GM18873 (cell line): ENCODE data around the gene NAP1L1.

ENCODE experiments used
- ATAC-seq: cut with Tn5 transposase; IDR thresholded peaks from one replicate; pipeline ENCODE4 v1.9.1; 2021; ENCODE audit warnings: mild to moderate bottlenecking, moderate library complexity, moderate number of reproducible peaks; ENCODE audit not compliant: unreplicated experiment, low FRiP score

NAP1L1 gene

GRCh38 chr12:76084863-76085519 lies 506 bp upstream of the NAP1L1 start:
- ATAC-seq = peak; percentile 46

- ATAC-seq = no peak
Observed at GRCh38 chr12:76083246-76083903, 1.1 kb downstream of the NAP1L1 start.

DNA sequence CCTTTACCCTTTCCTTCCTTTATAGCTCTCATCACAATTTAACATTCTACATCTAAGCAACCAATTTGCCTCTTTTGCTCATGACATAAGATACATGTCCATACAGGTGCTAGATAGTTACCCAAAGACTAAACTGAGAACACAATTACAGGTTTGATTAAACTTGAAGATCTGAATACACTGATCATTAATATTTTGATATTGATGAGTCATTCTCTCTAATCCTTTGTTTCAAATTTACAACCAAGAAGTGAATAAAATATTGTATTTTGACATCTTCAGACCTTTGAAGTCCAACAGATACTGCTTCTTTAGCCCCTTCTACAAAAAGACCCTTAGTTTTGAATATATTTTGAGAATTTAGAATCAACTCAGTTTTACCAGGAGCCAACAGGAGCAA lies 2.6 kb downstream of the NAP1L1 start:
- ATAC-seq = no peak

- ATAC-seq = no peak
Observed at GRCh38 chr12:76080729-76081415, 3.6 kb downstream of the NAP1L1 start.

- ATAC-seq = no peak
Observed at GRCh38 chr12:76080017-76080728, 4.3 kb downstream of the NAP1L1 start.

DNA sequence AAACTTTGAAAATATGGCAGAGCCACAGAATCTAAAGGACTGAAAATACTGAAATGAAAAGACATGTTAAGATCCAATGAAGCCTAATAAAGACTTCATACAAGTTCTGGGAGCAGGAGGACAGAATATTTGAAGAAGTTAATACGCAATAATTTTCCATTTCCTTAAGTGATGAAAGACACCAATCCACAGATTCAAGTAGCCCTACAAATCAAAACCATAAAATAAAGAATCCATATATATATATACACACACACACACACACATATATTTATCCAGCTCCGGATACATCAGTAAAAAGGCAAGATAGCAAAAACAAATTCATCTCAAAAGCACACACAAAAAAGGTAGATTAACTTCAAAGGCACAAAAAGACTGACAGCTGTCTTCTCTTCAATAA lies 5.7 kb downstream of the NAP1L1 start:
- ATAC-seq = no peak

DNA sequence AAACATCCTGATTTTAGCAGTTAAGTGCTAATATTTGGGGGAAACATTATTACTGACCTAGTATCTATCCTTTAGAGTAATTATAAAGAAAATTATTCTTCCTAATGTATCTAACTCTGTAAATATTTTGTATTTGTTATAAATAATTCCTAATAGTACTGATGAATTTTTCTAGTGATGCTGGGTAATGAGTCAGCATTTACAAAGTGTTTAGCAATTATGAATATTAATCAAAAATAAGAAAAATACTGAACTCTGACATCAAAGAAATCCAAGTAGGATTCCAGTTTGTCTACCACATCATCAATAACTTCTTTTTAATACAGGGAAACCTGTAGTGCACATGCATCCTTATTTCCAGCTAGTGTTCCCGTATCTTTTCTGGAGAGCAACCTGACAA lies 9.0 kb downstream of the NAP1L1 start:
- ATAC-seq = no peak

- ATAC-seq = no peak
Observed at GRCh38 chr12:76074701-76075336, 9.7 kb downstream of the NAP1L1 start.

DNA sequence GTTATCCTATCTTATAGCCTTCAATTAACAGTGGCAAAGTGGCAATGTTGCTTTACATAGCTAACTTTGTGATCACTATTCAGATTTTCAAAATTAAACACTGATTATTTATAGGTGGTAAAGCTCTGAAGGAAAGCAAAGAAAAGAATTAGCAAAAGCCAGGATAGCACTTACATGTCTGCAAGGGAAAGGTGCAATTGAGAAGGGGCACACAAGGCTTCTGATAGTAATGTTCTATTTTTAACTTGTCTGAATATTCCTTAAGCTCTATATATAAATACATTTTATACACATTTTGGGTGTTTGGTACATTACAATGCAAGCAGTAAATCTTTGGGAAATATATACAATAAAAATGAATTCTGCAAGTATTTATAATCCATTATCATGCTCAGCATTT lies 10.9 kb downstream of the NAP1L1 start:
- no peak for ATAC-seq

DNA sequence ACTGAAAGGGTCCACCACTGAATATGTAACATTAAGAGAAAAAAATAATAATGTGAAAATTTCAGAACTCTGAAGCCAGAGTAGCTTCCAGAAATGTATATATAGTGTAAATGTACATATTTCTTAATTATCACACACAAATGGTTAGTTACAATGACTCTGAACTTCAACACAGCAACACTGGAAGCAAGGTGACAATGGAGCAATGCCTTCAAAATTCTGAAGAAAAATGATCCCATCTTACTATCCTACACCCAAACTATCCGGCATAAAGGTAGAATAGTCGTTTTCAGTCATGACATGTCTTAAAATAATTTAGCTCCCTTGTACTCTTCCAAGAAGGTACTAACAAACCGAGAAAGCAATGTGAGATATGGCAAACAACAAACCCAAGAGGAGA lies 11.9 kb downstream of the NAP1L1 start:
- no peak for ATAC-seq

GRCh38 chr12:76069339-76069738 lies 15.1 kb downstream of the NAP1L1 start:
- ATAC-seq = no peak

DNA sequence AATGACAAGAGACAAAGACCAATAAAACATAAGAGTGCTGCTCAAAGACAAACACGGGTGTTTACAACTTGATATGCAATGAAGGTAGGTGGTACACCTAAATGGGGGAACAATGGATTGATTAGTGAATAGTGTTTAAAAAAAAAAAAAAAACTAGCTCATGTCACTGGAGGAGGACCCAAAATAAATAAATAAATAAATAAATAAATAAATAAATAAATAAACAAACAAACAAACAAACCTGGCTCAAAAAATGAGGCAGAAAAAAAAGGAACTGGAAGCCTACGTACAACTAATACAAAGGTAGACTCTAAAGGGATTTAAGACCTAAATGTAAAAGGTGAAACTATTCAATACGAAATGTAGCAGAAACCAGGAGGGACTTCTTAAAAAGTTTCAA lies 18.6 kb downstream of the NAP1L1 start:
- no peak for ATAC-seq

DNA sequence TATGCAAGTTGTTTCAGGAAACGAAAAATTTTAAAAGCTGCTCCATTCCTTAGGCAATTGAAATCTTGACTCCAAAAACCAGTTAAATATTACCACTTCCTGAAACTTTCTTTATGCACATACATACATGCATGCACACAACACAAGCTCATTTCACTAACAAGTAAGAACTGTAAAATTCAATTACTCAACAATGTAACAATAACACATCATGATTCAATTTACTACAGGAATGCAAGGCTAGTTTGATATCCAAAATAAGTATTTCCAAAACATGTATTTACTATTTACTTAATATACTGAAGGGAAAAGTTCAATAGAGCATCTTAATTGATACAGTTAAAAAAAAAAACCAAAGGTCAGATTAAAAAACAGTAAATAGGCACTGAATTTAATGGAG lies 19.6 kb downstream of the NAP1L1 start:
- ATAC-seq = no peak

GRCh38 chr12:76060111-76060510 lies 24.4 kb downstream of the NAP1L1 start:
- ATAC-seq = no peak

DNA sequence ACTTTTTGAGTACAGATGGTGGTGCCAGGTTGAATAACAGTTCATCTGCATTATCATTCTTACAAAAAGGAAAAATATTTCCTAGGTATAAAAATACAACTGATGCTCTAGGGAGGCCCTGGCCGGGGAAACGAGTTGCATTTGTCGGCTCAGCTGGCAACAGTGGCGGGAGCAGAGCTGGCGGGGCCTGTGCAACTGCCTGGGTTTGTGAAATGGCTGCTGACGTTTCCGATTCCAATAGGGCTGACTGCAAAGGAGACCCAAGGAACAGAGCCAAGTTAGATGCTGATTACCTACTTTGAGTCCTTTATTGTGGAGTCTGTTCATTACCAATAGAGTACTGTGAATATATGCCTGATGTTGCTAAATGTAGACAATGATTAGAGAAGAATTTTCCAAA lies 27.2 kb downstream of the NAP1L1 start:
- ATAC-seq = no peak

DNA sequence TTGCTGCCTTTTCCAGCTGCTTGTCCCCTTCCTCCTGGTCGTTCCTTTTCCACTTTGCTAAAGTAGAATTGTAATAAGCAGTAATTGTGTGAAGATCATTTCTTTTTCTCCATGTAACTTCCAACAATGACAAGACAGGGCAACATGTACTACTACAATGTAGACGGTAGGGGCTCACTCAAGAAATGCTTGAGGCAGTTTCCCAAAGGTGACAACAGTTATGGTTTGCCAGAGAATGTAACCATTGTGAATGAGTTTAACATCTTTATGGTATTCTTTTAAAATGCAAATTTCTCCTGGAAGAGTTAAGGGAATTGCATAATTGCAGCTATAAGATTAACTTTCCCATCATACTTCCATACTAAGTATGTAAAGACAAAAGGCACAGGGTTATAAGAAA lies 29.1 kb downstream of the NAP1L1 start:
- no peak for ATAC-seq

GRCh38 chr12:76049575-76050251 lies 34.8 kb downstream of the NAP1L1 start:
- ATAC-seq = no peak

DNA sequence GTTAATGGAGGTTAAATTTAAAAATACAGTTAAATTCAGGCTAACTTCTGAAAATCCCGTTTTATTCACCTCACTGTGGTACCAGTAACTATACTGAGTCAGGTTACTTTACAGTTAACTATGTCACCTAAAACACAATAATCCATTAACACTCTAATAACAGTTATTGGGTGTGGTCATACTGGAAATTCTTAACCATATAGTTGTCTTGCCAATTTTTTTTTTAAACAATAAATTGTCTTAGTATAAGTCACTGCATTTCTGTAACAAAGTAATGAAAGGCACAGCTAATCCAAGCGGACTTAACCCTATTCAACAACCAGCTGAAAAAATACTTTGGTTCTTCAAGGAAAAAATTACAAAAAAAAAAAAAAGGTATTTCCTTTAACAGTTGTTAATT lies 36.7 kb downstream of the NAP1L1 start:
- ATAC-seq = no peak

- no peak for ATAC-seq
Observed at GRCh38 chr12:76047060-76047459, 37.4 kb downstream of the NAP1L1 start.

DNA sequence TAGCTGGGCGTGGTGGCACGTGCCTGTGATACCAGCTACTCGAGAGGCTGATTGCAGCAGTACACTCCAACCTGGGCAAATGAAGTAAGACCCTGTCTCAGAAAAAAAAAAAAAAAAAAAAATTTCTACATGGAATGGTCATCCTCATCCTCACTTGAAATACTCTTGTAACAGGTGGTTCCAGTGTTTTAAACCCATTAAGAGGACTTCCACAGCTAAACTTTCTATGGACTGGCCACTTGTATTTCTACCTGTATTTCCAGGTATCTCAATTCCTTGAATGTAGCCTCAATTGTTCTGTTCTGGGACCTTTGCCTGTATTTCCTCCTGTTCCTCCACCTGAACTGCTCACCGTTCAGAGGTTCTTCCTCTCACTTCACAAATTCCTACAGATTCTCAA lies 41.1 kb downstream of the NAP1L1 start:
- no peak for ATAC-seq
